IPS-18a (cell line): ENCODE results near the gene DISP2.

Source experiments
- H3K27ac ChIP-seq: one replicate; pipeline ENCODE4 v1.5.1; 2013; ENCODE audit warnings: low read length
- H3K27me3 ChIP-seq: one replicate; pipeline ENCODE4 v1.6.1; 2013; ENCODE audit warnings: mild to moderate bottlenecking, low read length; ENCODE audit not compliant: control insufficient read depth, insufficient read depth
- H3K36me3 ChIP-seq: one replicate; pipeline ENCODE4 v1.6.1; 2013; ENCODE audit warnings: low read depth, low read length; ENCODE audit not compliant: control insufficient read depth
- H3K4me1 ChIP-seq: one replicate; pipeline ENCODE4 v1.6.1; 2013; ENCODE audit warnings: low read depth, low read length; ENCODE audit not compliant: control insufficient read depth
- H3K4me3 ChIP-seq: one replicate; pipeline ENCODE4 v1.5.1; 2013; ENCODE audit warnings: low read length
- H3K9ac ChIP-seq: one replicate; pipeline ENCODE4 v1.6.1; 2013; ENCODE audit warnings: mild to moderate bottlenecking, low read length, moderate library complexity
- H3K9me3 ChIP-seq: one replicate; pipeline ENCODE4 v1.6.1; 2013; ENCODE audit warnings: low read depth, low read length; ENCODE audit not compliant: control insufficient read depth

Gene DISP2

DNA sequence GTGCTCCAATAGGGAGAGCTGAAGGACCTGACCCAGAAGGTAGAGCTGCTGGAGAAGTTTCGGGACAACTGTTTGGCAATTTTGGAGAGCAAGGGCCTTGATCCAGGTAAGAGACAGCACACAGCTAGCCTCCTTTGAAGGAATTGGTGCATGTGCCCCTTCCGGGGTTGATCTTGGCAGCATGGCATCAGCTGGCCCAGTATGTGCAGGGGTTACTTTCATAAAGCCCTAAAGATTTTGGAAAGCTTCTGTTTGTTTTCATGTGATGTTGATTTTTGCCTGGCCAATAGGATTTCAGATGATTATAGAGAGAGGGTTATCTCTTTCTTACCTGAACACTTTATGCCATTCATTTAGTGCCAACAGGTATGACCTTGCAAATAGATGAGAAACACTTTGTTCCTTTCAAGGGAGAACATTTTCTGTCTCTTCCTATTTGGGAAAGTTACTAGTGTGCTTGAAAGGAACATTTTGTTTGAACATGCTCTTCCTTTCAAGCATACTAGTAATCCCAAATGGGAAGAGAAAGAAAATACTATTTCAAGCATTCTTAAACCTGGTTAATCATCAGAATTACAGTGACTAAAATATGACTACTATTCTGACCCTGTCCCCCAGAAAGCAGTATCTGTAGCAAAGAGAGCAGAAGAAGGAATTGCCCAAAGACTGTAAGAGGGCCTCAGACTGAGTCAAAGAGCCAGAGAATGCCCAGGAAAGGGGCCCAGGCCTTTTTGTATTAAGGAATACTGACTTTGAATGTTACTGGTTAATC, 32.0 kb downstream of the DISP2 start:
- Histone ChIP-seq H3K27me3 (no peaks in the 10 kb centered on the region), H3K9ac (no peak overlapping the region), H3K9me3 (no peaks in the 10 kb centered on the region), H3K4me3 (no peak overlapping the region), H3K36me3 (peaks cover 68% of the 10 kb centered on the region), H3K4me1 (no peaks in the 10 kb centered on the region), H3K27ac (no peak overlapping the region)

GRCh38 chr15:40392986-40393948, 35.2 kb downstream of the DISP2 start:
- Histone ChIP-seq H3K27me3 (no peaks in the 10 kb centered on the region), H3K9me3 (no peaks in the 10 kb centered on the region), H3K9ac (no peak overlapping the region), H3K4me3 (no peak overlapping the region), H3K4me1 (no peaks in the 10 kb centered on the region), H3K36me3 (peaks cover 51% of the 10 kb centered on the region), H3K27ac (no peak overlapping the region)

DNA sequence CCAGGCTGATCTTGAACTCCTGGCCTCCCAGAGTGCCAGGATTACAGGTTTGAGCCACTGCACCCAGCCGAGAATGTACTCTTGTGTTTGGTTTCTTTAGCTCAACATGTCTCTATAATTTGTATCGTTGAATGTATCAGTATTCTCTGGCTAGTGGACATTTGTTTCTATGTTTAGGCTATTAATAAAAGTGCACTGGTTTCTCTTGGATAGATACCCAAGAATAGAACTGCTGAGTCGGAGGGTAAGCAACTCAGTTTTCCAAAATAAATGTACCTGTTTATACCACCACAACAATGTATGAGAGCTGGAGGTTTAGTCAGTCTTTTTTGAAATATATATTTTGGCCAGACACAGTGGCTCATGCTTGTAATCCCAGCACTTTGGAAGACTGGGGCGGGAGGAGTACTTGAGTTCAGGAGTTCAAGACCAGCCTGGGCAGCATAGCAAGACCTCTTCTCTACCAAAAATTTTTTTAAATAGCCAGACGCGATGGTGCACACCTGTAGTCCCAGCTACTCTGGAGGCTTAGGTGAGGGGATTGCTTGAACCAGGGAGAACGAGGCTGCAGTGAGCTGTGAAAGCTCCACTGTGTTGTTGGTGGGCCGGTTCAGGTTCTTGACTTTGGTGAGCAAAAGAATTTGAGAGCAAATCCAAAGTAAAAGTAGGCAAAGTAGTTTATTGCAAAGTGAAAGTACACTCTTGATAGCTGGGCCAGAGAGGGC, 39.8 kb downstream of the DISP2 start:
- Histone ChIP-seq H3K4me1 (no peaks in the 10 kb centered on the region), H3K27ac (no peak overlapping the region), H3K27me3 (no peaks in the 10 kb centered on the region), H3K36me3 (peaks cover 15% of the 10 kb centered on the region), H3K4me3 (no peak overlapping the region), H3K9me3 (no peaks in the 10 kb centered on the region), H3K9ac (no peak overlapping the region)

- no peak overlapping the region for H3K4me3 ChIP-seq
- H3K9me3 ChIP-seq: no peaks in the 10 kb centered on the region
- no peaks in the 10 kb centered on the region for H3K4me1 ChIP-seq
- peaks cover 9% of the 10 kb centered on the region for H3K36me3 ChIP-seq
- H3K27me3 ChIP-seq: no peaks in the 10 kb centered on the region
- no peak overlapping the region for H3K9ac ChIP-seq
- H3K27ac ChIP-seq: no peak overlapping the region
These were observed 40.4 kb downstream of the DISP2 start for GRCh38 chr15:40398413-40398873.

GRCh38 chr15:40399370-40399769, 41.4 kb downstream of the DISP2 start:
- no peaks in the 10 kb centered on the region for H3K27me3 ChIP-seq

GRCh38 chr15:40405501-40406381, 47.7 kb downstream of the DISP2 start, which contains the start of gene IVD:
TSS of gene IVD (plus strand) at chr15:40405795. CDS start at chr15:40405828, 33 bp downstream.
- H3K9ac ChIP-seq: peak within 1 kb of the TSS; percentile 76
- H3K4me3 ChIP-seq: peak within 1 kb of the TSS; percentile 88
- no peaks in the 10 kb centered on the region for H3K9me3 ChIP-seq
- peak within 1 kb of the TSS; percentile 42 for H3K27ac ChIP-seq
- H3K27me3 ChIP-seq: no peaks in the 10 kb centered on the region
- peaks cover 6% of the 10 kb centered on the region for H3K4me1 ChIP-seq
- H3K36me3 ChIP-seq: peaks cover 25% of the 10 kb centered on the region

More at GRCh38 chr15:40399370-40399769, 41.4 kb downstream of the DISP2 start:
- Histone ChIP-seq H3K36me3 (no peaks in the 10 kb centered on the region), H3K9ac (no peak overlapping the region), H3K9me3 (no peaks in the 10 kb centered on the region), H3K27ac (no peak overlapping the region), H3K4me1 (no peaks in the 10 kb centered on the region), H3K4me3 (no peak overlapping the region)

DNA sequence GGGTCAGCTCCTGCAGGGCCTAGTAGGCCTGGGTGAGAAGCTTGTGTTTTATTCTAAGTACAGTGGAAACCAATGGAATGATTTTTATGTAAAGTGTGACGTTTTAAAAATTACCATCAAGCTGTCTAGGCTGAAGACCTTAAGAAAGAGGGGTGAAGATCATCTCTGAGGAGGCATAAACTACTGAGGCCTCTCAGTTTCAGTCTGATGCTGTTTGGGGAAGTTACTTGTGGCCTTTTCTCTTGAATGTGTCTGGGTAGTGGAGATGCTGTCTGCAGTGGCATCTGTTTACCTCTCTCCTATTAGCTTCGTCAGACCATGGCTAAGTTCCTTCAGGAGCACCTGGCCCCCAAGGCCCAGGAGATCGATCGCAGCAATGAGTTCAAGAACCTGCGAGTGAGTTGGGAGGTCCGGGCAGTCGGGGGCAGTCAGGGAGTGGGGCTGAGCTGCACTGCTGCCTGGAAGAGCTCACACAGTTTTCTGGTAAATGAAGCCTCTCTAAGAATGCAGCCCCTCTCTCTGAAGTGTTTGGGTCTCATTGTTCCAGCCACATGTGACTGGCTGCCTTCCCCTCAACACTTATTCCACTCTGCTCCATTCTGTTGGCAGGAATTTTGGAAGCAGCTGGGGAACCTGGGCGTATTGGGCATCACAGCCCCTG, 49.4 kb downstream of the DISP2 start:
- H3K4me1 ChIP-seq: peaks cover 6% of the 10 kb centered on the region
- no peak overlapping the region for H3K27ac ChIP-seq
- H3K9ac ChIP-seq: no peak overlapping the region
- no peaks in the 10 kb centered on the region for H3K27me3 ChIP-seq
- no peak overlapping the region for H3K4me3 ChIP-seq
- peaks cover 39% of the 10 kb centered on the region for H3K36me3 ChIP-seq
- no peaks in the 10 kb centered on the region for H3K9me3 ChIP-seq

DNA sequence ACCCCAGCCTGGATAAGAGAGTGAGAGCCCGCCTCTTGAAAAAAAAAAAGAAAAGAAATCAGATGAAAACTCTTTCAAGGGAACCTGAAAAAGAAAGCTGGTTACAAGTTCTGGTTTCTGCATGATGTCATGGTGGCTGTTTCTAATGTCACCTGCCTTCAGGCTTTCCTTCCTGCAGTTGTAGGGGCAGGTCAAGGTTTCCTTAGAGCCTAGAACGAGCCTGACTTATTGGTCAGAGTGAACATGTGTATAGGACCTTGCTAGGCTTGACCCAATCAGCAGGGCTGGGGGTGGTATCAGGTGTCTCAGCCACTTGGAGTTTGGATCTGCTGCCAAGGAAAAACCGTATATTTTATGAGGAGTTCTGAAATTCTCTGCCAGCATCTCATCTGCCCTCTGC, 51.3 kb downstream of the DISP2 start:
- no peaks in the 10 kb centered on the region for H3K27me3 ChIP-seq
- no peak overlapping the region for H3K4me3 ChIP-seq
- H3K4me1 ChIP-seq: peaks cover 6% of the 10 kb centered on the region
- no peak overlapping the region for H3K27ac ChIP-seq
- H3K9ac ChIP-seq: no peak overlapping the region
- peaks cover 55% of the 10 kb centered on the region for H3K36me3 ChIP-seq
- no peaks in the 10 kb centered on the region for H3K9me3 ChIP-seq

- H3K27me3 ChIP-seq: no peaks in the 10 kb centered on the region
- H3K9me3 ChIP-seq: no peaks in the 10 kb centered on the region
- no peak overlapping the region for H3K27ac ChIP-seq
- H3K4me1 ChIP-seq: no peaks in the 10 kb centered on the region
- no peak overlapping the region for H3K4me3 ChIP-seq
- no peak overlapping the region for H3K9ac ChIP-seq
- peaks cover 66% of the 10 kb centered on the region for H3K36me3 ChIP-seq
These were observed 52.5 kb downstream of the DISP2 start for GRCh38 chr15:40410476-40410875.

- Histone ChIP-seq H3K4me1 (no peaks in the 10 kb centered on the region), H3K9ac (no peak overlapping the region), H3K36me3 (peaks cover 79% of the 10 kb centered on the region), H3K9me3 (no peaks in the 10 kb centered on the region), H3K27ac (no peak overlapping the region), H3K27me3 (no peaks in the 10 kb centered on the region), H3K4me3 (no peak overlapping the region)
These were observed 54.2 kb downstream of the DISP2 start for GRCh38 chr15:40412095-40412759.
